GM23248 (cell line): ENCODE results near the gene PLCB4.

Experiments used
- EZH2 ChIP-seq: fragments of 200-600 bp; sonication (generic); IDR thresholded peaks from 2 replicates; pipeline ENCODE4 v1.6.1; 2018; ENCODE audit warnings: antibody characterized with exemption, mild to moderate bottlenecking; ENCODE audit not compliant: insufficient read depth, poor library complexity, severe bottlenecking
- EZH2phosphoT487 ChIP-seq: fragments of 200-600 bp; sonication (generic); IDR thresholded peaks from 2 replicates; pipeline ENCODE4 v1.6.1; 2018; ENCODE audit warnings: antibody characterized with exemption, moderate library complexity, mild to moderate bottlenecking, low read depth; ENCODE audit not compliant: insufficient read depth

DNA sequence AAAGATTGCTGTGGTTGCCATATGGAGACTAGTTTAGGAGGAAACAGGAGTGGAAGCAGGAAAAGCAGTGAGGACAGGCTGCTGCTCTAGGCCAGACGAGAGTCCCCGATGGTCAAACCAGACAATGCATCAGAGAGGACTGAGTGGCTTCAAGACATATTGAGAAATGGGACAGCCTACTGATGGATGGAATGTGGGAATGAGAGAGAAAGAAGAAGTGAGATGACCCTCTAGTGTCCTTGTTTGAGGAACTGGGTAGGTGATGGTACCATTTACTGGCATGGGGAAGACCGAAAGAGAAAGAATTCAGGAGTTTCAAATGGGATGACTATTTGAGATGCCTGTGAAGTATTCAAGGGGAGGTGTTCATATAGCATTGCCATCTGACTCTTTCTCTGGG lies 333.7 kb downstream of the PLCB4 start:
- TF ChIP-seq EZH2, result no peak
- TF ChIP-seq EZH2phosphoT487, result no peak
